Fibroblast of the aortic adventitia (primary cell): ENCODE results near the gene FGF9. TPM values are rescaled to one million over a fixed set of nuclear protein-coding genes. Genes with fewer than 3 reads are reported as not detected.

ENCODE experiments used
- DNase-seq: peaks from one replicate; pipeline ENCODE4 v3.0.0-alpha.2; 2010; ENCODE audit warnings: low read depth
- H3K4me3 ChIP-seq: 2 replicates; pipeline ENCODE4 v1.5.1; 2011; ENCODE audit warnings: low read depth, mild to moderate bottlenecking, control low read depth, low read length, moderate library complexity
- total RNA-seq: library from RNA; depleted of rRNA; stranded (reverse); fragments of >200 nt; gene quantifications from 2 replicates; pipeline ENCODE4 v1.2.3, GENCODE V29; 2012; ENCODE audit warnings: low replicate concordance
- TF ChIP-seq, protein P1 (sequence below): IDR thresholded peaks from 2 replicates; pipeline ENCODE4 v1.5.1; 2011; ENCODE audit warnings: mild to moderate bottlenecking, low read length, control low read depth, inconsistent platforms; ENCODE audit not compliant: insufficient read depth

FGF9 gene
- total RNA-seq, 1 donor: 0.18 TPM

DNA sequence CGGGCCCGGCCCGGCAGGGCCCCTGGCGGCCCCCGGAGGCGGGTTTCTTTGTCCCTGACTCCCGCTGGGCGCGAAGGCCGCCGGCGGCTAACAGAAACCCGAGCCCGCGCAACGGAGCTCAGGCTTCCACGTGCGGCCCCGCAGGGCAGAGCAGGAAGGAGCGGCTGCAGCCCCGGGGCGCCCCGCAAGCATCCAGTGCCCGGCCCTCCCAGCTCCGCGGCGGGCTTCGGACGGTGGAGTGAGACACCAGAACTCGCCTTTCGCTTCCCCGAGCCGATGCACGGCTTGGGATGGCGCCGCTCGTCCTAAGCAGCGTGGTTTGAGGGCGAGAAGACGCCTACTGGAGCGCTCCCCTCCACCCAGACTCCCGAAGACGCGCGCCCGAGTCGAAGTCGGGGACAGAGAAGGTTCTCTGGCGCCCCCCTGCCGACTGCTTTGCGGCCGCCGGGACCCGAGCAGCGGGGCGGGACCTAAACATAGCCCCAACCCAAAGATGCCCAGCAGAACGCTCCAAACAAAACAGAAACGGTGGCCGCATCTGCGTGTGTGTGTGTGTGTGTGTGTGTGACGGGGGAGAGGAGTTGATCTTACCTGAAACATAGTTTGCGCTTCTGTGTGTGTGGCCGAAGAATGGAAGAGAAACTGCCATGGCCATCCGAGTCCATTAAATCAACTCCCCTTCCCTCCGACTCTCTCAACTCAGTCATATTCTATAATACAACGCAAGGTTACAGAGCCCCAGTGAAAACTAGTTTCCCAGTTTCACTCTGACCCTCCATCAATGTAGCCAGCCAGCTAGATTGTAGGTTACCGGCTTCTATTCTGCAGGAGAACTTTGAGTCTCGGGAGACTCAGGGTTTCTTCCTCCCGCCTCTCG is 629 bp upstream of the FGF9 start:
- TF ChIP-seq, protein P1, sequence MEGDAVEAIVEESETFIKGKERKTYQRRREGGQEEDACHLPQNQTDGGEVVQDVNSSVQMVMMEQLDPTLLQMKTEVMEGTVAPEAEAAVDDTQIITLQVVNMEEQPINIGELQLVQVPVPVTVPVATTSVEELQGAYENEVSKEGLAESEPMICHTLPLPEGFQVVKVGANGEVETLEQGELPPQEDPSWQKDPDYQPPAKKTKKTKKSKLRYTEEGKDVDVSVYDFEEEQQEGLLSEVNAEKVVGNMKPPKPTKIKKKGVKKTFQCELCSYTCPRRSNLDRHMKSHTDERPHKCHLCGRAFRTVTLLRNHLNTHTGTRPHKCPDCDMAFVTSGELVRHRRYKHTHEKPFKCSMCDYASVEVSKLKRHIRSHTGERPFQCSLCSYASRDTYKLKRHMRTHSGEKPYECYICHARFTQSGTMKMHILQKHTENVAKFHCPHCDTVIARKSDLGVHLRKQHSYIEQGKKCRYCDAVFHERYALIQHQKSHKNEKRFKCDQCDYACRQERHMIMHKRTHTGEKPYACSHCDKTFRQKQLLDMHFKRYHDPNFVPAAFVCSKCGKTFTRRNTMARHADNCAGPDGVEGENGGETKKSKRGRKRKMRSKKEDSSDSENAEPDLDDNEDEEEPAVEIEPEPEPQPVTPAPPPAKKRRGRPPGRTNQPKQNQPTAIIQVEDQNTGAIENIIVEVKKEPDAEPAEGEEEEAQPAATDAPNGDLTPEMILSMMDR: peak; percentile 8
- peak; percentile 42 for DNase-seq
- H3K4me3 ChIP-seq: peak overlapping the region; percentile 67

DNA sequence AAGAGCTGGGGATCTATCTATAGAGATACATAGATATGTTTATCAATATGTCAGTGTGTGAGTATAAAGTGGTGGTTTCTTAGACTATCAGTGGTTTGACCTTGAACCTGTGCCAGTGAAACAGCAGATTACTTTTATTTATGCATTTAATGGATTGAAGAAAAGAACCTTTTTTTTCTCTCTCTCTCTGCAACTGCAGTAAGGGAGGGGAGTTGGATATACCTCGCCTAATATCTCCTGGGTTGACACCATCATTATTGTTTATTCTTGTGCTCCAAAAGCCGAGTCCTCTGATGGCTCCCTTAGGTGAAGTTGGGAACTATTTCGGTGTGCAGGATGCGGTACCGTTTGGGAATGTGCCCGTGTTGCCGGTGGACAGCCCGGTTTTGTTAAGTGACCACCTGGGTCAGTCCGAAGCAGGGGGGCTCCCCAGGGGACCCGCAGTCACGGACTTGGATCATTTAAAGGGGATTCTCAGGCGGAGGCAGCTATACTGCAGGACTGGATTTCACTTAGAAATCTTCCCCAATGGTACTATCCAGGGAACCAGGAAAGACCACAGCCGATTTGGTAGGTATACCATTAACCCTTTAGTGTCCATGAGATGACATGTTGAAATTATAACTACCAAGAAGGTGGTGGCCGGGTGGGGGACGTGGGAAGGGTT is 880 bp downstream of the FGF9 start:
- DNase-seq: no peak
- TF ChIP-seq, protein P1: no peak
- no peak overlapping the region for H3K4me3 ChIP-seq

DNA sequence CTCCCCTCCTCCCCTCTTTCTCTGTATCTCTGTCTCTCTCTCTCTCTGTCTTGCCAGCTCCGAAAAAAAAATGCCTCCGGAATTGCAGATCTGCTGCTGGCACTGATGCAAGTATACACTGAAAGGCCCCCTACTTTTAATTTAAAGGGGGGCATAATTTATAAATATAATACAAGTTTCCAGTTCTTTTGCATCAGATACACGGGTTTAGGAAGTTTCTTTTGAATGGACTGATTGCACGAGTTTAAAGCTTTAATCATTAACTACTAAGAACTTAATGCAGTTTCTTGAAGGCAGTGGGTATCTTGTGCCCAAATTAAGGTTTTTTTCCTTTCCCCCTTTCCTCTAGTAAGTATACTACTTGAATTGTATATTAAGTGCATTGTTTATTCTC is 1.4 kb downstream of the FGF9 start:
- TF ChIP-seq, protein P1: no peak
- no peak for DNase-seq
- no peak overlapping the region for H3K4me3 ChIP-seq

DNA sequence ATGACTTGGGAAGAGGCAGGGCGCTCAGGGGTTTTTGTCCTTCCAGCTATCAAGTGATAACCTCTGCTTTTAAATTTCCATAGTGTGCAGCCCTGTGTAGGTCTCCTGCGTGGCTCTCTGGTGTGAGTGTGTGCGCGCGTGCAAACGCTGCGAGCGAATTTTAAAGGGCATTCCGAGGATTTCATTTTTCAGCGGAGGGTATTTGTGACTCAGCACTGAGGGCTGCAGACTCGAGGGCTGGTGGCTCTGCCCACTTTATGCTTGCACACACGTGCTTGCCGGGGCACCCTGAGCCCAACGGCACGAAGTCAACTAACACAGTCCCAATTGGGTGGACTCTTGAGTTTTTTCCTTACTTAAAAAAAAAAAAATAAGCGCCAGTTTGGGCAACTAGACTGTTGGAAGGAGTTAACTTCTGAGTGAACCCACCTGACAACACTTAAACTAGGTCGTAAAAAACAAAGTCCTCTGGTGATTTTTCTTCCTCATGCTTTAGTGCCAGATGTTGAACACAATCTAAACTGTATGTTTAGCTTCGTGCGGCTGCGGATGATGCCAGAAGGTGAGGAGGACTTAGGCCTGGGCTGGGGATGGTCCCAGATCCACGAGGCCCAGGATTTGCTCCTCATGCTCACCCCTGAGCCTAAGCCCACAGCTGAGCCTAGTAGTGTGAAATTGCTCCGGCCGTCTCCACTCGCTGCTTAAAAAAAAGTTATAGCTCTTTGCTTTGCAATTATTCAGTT is 2.1 kb downstream of the FGF9 start:
- TF ChIP-seq, protein P1: no peak
- H3K4me3 ChIP-seq: no peak overlapping the region
- no peak for DNase-seq

DNA sequence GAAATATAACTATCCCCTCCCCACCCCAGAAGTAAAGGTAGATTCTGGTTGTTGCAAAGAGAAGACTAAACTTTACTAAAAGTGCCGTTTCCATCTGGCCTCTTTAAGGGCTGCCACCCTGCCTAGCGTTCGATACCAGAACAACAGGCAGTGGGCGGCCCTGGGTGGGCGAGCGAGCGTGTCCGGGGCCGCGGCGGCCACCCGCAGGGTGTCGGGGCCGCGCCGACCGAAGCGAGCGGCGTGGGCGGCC is 2.6 kb downstream of the FGF9 start:
- peak overlapping the region; percentile 54 for H3K4me3 ChIP-seq
- TF ChIP-seq, protein P1: peak; percentile 9
- DNase-seq: no peak

DNA sequence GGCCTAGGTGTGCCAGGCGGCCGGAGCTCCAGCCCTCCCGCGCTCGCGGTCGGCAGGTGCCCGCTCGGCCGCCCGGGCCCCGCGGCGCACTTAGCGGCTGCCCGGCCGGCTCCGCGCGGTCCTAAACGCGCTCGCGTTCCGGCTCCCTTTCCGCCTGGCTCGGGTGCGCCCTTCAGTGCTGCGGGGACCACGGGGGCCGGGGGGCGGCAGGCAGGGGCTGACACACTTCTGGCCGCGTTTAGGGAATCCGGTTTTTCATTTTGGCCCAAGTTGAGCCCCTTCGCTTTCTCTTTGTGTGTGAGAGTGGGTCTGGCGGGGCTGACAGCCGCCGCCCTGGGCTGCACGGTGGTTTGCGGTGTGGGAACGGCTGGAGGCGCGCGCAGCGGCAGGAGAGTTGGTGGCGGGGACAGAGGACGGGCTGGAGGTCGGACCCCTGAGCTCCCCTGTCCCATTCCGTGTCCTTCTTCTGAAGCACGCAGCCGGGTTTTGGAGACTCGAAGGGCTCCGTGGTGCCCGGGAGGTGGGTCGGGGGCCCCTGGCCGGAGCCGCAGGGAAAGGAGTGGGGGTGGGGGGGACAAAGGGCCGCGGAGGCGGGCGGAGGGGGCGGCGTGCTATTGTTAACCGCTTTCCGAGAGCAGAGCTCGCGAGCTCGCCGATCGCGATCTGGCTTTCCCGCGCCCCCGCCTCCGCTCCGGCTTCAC is 3.1 kb downstream of the FGF9 start:
- peak; percentile 14 for DNase-seq
- TF ChIP-seq, protein P1: no peak
- peak overlapping the region; percentile 54 for H3K4me3 ChIP-seq
